HG02870 (cell line): ENCODE results near the gene EFCAB11.
A peak's percentile ranks its signal among the peaks of the same experiment; 100 is the strongest.

Source experiments
- ATAC-seq: cut with Tn5 transposase; IDR thresholded peaks from one replicate; pipeline ENCODE4 v1.9.1; 2021; ENCODE audit warnings: mild to moderate bottlenecking, moderate library complexity; ENCODE audit not compliant: unreplicated experiment

EFCAB11 gene

GRCh38 chr14:89957376-89957775 lies 2.8 kb upstream of the EFCAB11 start:
- no peak for ATAC-seq

- ATAC-seq, result no peak
These were observed 2.1 kb upstream of the EFCAB11 start for GRCh38 chr14:89956661-89957009.

DNA sequence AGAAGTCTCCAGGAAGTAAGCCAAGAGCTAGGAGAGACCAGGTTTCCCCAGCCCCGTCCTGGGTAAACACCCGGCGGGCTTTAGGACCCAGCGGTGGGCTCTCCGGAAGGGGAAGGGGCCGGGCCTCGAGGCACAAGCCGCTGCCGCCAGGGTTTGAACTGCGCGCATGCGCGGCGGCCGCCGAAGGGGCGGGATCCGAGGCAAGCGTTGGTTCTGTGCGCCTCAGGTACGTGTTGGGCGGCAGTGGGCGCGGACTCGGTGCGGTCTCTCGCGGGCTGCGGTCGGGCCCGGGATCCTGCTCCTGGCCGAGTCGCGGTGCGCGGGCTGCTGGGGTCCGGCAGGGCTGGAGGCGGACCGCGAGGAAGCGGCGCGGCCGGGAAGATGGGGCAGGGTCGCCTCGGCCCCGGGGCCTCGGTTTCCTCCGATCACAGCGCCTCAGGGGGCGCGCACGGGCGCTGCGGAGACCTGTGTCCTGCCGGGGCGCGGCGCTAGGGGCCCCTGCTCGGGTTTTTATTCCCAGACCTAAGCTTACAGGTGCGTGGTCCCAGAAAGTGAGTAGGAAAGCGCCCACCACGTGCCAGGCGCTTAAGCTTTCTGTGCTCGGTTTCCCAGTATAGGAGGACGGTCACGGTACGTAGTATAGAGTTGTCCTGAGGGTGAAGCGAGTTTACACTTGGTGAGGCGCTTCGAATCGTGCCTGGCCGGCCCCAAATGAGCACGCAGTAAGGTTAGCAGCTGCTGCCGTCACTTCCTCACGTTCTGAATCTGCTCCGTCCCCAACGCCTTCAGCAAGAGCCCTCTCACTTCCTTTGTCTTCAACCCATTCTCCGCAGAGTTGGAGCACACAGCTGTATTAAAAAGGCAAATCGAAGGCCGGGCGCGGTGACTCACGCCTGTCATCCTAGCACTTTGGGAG lies 1.5 kb upstream of the EFCAB11 start, which contains the start of gene TDP1:
Gene TDP1, plus strand, starts transcription at position 183 of the 916 bp plus-strand sequence. CDS start 7,188 bp downstream, outside the sequence.
- peak; percentile 47 for ATAC-seq

DNA sequence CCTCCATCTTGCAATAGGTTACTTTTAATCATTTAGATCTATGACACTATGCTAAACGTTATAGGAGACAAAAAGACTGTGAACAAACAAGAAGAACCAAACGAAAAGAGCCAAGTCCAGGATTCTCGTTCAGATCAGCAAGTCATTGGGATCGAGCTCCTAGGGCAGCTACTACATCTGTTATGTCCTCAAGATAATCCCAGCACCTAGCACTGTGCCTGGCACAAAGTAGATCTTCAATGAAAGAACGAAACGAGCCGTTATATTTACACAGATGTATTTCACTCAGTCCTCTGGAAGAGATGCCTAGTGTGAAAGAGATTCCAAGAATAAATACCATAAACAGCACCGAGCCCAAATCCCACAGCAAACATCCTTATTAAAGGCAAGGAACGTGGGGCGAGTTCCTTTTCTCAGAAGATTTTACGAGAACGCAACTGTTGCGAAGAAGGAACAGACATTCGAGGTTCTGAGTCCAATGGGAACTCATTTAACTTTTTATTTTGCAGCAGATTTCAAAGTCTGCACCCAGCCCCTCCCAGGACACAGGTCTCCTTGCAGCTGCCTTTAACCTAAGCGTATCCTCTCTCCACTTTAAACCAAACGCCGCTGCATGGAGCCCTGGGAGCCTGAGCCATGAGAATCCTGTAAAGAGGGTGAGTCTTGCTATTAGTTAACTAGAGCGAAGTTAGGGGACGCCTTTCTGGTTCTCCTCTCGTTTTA lies 653 bp upstream of the EFCAB11 start:
- peak; percentile 12 for ATAC-seq

DNA sequence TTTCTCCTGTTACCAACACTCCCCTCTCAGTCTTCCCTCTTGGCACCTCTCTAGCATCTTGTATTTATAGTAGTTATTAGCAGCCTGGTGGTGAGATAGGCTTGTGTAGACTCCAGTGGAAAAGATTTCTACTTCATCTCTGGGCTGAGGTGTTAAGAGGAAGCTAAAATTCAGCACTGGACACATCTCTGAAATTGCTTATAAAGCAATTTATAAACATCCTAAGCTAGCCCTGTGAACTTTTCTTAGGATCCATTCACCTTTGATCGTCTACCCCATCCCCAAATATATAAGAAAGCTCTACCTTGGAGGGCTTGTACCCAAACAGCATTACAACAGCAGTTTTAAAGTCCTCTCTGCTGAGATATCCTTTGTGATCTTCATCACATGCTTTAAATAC lies 928 bp downstream of the EFCAB11 start:
- no peak for ATAC-seq

DNA sequence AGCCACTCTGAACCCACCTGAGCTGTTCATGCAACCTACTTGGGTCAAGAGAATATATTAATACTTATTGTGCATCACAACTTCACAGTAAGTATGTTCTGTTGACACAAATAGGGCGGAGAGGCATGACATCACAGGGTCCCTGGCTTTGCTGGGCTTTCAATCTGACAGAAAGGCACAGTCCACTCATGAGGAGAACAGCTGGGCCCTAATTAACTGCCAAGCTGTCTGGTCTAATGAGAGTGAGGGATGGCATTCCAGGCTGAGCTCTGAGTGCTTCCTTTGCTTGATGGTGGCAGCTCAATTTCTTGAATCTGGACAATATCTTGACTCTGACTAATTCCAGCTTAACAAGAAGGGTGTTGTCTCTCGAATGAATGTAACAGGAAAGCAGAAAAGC lies 2.0 kb downstream of the EFCAB11 start:
- ATAC-seq, result no peak

GRCh38 chr14:89947344-89947743 lies 7.2 kb downstream of the EFCAB11 start:
- no peak for ATAC-seq

DNA sequence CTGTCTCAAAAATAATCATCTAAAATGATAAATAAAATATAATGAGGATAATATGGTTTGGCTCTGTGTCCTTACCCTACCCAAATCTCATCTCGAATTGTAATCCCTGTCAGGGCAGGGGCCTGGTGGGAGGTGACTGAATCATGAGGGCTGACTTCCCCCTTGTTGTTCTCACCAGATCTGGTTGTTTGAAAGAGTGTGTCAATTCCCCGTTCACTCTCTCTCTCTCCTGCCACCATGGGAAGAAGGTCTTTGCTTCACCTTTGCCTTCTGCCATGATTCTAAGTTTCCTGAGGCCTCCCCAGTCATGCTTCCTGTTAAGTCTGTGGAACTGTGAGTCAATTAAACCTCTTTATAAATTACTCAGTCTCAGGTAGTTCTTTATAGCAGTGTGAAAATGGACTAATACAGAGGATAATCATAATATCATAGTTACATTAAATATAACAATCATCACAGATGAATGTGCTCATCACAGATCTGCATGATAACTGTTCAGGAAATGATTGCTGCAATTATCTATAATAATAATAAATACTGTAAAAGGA lies 12.6 kb downstream of the EFCAB11 start:
- no peak for ATAC-seq

GRCh38 chr14:89936654-89937185 lies 17.8 kb downstream of the EFCAB11 start:
- ATAC-seq, result no peak

- ATAC-seq, result no peak
These were observed 21.5 kb downstream of the EFCAB11 start for GRCh38 chr14:89933002-89933401.

GRCh38 chr14:89927186-89927865 lies 27.2 kb downstream of the EFCAB11 start:
- ATAC-seq, result no peak

- ATAC-seq, result no peak
These were observed 27.8 kb downstream of the EFCAB11 start for GRCh38 chr14:89926694-89927093.

- ATAC-seq, result no peak
These were observed 30.3 kb downstream of the EFCAB11 start for GRCh38 chr14:89924268-89924667.

DNA sequence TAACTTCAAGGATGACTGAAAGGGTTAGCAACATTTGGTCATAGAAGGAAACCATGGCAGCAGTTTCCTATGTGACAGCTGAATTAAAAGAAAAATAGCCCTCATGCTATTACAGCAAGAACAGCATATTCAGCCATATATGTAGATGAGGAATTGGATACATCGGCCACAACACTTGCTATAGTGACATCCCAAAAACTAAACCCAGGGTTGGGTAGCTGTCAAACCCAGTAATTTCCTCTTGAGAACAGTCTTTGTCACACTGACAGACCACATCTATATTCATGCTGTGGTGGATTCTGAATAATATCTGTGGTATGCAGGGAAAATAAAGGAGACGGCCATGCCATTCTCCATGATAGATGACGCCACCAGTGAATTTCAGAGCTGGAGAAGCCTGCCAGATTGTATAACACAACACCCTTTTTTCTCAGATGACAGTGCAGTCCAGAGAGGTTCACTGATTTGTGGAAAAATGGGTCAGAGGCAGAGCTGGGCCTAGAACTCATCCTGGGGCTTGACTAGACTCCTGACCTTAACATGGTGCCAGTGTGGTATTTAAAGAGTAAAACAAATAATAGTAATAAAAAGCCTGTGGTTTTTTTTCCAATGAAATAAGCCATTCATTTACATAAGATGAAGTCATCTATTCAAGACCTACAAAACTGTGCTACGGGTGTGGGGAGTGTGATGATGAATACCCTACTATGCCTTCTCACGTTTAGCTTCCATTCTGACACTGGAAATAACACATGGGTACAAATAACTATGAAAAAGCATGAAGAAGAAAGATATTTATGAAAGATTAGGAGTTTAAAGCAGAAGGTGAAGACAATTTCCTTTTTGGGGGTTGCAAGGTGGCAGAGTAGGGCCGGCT lies 32.3 kb downstream of the EFCAB11 start:
- ATAC-seq, result no peak

DNA sequence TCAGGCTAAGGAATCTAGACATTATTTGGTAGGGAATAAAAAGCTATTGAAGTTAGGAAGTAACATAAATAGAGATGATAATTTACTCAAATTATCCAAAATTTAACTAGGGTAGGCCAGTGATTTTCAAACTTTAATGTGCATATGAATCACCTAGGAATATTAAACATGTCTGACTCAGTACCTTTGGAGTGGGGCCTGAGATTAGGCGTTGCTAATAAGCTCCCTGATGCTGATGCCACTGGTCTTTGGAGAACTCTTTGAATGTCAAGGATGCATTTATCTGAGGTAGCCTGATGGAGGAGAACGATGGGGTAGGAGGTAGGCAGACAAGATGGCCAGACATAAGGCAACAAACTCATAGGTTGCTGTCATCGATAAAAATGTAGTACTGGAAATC lies 33.2 kb downstream of the EFCAB11 start:
- no peak for ATAC-seq

DNA sequence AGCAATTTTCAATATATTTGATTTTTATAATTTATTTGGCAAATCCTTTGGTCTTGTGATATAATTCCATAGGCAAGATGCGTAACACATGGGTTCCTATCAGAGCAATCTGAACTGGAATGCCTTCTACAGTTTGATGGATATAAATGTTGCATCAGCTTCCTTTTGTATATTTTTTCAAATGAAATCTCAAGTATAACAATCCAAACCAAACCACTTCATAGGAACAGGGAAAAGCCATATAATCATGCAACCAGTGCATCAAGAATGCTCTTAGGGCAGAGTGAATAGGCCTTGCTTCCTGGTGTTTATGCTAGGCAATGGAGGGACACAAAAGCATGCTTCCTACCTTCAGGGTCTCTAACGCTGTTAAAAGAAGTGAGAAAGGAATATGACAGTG lies 34.5 kb downstream of the EFCAB11 start:
- no peak for ATAC-seq

DNA sequence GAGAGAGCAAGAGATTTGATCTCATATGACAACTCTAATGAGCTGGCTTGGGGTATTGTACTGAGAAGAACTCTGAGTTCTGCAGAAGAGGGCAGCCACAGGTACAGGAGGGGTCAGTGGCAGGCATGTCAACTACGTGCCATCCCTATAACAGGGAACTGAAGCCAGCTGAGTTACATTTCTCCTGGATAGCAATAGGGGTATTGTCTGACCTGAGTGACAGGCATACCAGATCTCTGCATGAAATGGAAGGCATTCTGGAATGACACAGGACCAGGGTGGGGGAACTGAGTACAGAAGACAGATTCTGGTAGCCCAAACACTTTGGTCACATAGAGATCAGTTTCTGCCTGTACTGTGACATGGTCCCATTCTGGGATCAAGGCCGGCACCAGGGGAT lies 35.8 kb downstream of the EFCAB11 start:
- ATAC-seq, result no peak

GRCh38 chr14:89915114-89915878 lies 39.2 kb downstream of the EFCAB11 start:
- ATAC-seq, result no peak

- no peak for ATAC-seq
These were observed 41.8 kb downstream of the EFCAB11 start for GRCh38 chr14:89912667-89913211.
